Spinal cord (tissue), 10 donors: Measurements from ENCODE around the gene TECR. TPM values are rescaled to one million over a fixed set of nuclear protein-coding genes. Genes with fewer than 3 reads are reported as not detected.
"Not testable (repeated sequence)": the region's sequence is repeated elsewhere in the genome, so short reads cannot be mapped to it uniquely, and the experiment has no call there.

Experiments used
- DNase-seq, 6 donors: peaks; one replicate each; pipeline versions ENCODE4 v3.0.0 to v3.0.0-alpha.2; 2013 to 2015; ENCODE audit warnings: low spot score in 6 of 6, low read depth in 4 of 6
- H3K27ac ChIP-seq: one replicate; pipeline ENCODE4 v1.5.1; 2013; ENCODE audit warnings: low read depth, low read length, control low read depth
- H3K27me3 ChIP-seq: one replicate; pipeline ENCODE4 v1.6.1; 2013; ENCODE audit warnings: low read length; ENCODE audit not compliant: control insufficient read depth, insufficient read depth
- H3K36me3 ChIP-seq: one replicate; pipeline ENCODE4 v1.6.1; 2013; ENCODE audit warnings: low read length; ENCODE audit not compliant: control insufficient read depth, insufficient read depth
- H3K4me1 ChIP-seq: one replicate; pipeline ENCODE4 v1.6.1; 2013; ENCODE audit warnings: low read length; ENCODE audit not compliant: control insufficient read depth, insufficient read depth
- H3K4me3 ChIP-seq: one replicate; pipeline ENCODE4 v1.5.1; 2013; ENCODE audit warnings: low read depth, low read length, control low read depth
- H3K9me3 ChIP-seq: one replicate; pipeline ENCODE4 v1.6.1; 2013; ENCODE audit warnings: low read length; ENCODE audit not compliant: control insufficient read depth, insufficient read depth
- WGBS: methylation state at CpG from one replicate; pipeline ENCODE4 v1.1.5; 2013; ENCODE audit warnings: missing lambda C conversion rate; ENCODE audit not compliant: insufficient coverage; 5-methylcytosine and 5-hydroxymethylcytosine counted together
- polyA plus RNA-seq, 2 donors: library from polyadenylated mRNA; unstranded; fragments of 120-200 nt; gene quantifications; one replicate each; pipeline ENCODE4 v1.2.1, GENCODE V29; 2013; ENCODE audit not compliant: insufficient read length in 2 of 2
- total RNA-seq, 2 donors: library from RNA; depleted of rRNA in 1 of 2; stranded (reverse); fragments of 120-200 nt in 1 of 2; fragments of >200 nt in 1 of 2; gene quantifications; one replicate each; pipeline versions ENCODE4 v1.2.3 to v1.2.4, GENCODE V29; 2013 to 2014
- donor health status: healthy.

Gene TECR
- total and polyA plus RNA-seq, 4 donors: 38.1 to 210 (median 136) TPM

DNA sequence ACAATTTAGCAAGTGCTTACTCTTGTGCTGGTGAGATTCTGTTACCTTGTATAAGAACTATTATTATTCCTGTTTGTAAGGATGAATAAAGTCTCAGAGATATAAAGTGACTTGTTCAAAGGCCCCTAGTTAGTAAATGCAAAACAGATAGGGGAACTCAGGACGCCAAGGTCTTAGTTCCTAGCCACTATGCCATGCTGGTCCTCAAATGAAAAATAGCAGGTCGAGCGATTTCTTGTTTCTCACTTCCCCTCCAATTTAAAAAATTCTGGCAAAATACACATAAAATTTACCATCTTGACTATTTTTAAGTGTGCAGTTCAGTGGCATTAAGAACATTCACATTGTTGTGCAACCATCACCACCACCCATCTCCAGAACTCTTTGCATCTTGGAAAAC is 1.1 kb downstream of the TECR start:
- Histone ChIP-seq H3K27ac (no peak overlapping the region), H3K9me3 (no peaks in the 10 kb centered on the region), H3K36me3 (peaks cover 9% of the 10 kb centered on the region), H3K4me1 (peaks cover 22% of the 10 kb centered on the region), H3K27me3 (no peaks in the 10 kb centered on the region), H3K4me3 (no peak overlapping the region)
- WGBS: 17% methylated on average over 1 of the region's 3 CpGs
- no peak for DNase-seq

GRCh38 chr19:14533450-14533849 is 4.1 kb downstream of the TECR start:
- H3K27me3 ChIP-seq: no peaks in the 10 kb centered on the region

DNA sequence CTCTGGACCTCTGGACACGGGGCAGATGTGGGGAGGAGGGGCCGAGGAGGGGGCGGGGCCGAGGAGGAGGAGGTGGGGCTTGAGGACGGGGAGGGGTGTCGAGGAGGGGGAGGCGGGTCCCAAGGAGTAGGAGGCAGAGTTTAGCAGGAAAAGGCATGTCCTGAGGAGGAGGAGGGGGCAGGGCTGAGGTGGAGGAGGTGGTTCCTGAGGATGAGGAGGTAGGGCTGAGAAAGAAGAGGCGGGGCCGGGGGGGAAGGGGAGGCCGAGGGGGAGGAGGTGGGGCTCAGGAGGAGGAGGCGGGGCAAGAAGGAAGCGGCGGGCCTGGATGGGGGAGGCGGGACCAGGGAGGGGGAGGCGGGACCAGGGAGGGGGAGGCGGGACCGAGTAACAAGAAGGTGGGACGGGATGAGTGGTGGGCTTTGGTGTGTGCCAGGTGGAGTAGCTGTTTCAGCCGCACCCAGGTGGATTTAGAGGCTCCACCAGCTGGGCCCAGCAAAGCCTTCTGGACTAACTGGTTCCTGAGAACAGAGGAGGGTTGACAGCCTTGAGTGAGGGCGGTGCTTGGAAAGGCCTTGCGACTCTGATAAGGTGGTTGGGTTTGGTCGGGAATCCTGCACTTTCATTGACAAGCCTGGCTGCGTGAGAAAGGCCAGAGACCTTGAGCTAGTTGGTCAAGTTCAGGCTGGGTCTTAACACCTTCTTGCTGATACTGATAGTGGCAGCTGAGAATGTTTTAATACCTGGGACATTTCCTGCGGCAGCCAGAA is 7.7 kb downstream of the TECR start:
- Histone ChIP-seq H3K27me3 (no peaks in the 10 kb centered on the region), H3K4me1 (peaks cover 6% of the 10 kb centered on the region), H3K36me3 (peaks cover 12% of the 10 kb centered on the region), H3K9me3 (no peaks in the 10 kb centered on the region), H3K4me3 (no peak overlapping the region), H3K27ac (no peak overlapping the region)
- DNase-seq: peak in 1 of 6 donors; percentile 56
- WGBS: 23% methylated on average over 15 of the region's 24 CpGs

More at GRCh38 chr19:14533450-14533849, 4.1 kb downstream of the TECR start:
- Histone ChIP-seq H3K27ac (no peak overlapping the region), H3K4me3 (no peak overlapping the region), H3K4me1 (peaks cover 27% of the 10 kb centered on the region), H3K9me3 (no peaks in the 10 kb centered on the region), H3K36me3 (peaks cover 9% of the 10 kb centered on the region)
- no peak for DNase-seq
- no CpG with 5 or more reads among the region's 5 CpGs for WGBS

DNA sequence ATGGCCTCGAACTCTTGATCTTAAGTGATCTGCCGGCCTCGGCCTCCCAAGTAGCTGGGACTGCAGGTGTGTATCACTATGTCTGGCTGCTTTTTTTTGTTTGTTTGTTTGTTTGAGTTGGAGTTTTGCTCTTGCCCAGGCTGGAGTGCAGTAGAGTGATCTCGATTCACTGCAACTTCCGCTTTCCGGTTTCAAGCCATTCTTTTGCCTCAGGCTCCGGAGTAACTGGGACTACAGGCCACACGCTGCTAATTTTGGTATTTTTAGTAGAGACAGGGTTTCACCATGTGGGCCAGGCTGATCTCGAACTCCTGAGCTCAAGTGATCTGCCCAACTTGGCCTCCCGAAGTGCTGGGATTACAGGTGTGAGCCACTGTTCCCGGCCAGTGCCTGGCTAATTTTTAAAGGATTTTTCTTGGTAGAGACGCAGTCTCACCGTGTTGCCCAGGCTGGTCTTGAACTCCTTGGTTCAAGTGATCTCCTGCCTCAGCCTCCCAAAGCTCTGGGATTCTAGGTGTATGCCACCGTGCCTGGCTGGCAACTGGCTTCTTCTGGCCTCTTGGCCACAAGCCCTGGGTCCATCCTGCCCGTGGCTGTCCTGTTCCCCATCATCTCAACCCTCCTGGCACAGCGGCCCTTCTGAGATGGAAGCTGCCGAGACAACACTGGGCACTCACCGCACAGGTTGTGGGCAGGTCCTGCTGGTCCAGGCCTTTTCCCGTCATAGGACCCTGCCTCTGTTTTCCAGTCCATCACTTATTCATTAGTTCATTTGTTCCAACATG is 11.5 kb downstream of the TECR start:
- Histone ChIP-seq H3K4me1 (peaks cover 39% of the 10 kb centered on the region), H3K9me3 (no peaks in the 10 kb centered on the region), H3K27me3 (no peaks in the 10 kb centered on the region), H3K36me3 (peaks cover 3% of the 10 kb centered on the region), H3K4me3 (no peak overlapping the region), H3K27ac (no peak overlapping the region)
- 95% methylated on average over 18 of the region's 19 CpGs for WGBS
- DNase-seq: no peak

DNA sequence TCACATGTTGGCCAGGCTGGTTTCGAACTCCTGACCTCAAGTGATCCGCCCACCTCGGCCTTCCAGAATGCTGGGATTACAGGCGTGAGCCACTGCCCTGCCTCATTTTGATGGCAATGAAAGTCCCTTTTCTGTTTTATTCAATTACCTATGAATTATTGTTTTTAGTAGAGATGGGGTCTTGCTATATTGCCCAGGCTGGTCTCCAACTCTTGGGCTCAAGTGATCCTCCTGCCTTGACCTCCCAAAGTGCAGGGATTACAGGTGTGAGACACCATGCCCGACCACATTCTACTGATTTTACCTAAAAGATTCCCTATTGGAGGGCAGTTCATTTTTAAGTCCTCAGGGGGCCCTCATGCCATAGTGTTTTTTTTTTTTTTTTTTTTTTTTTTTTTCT is 12.6 kb downstream of the TECR start:
- not testable (repeated sequence) for H3K4me3 ChIP-seq, DNase-seq, H3K27ac ChIP-seq, H3K36me3 ChIP-seq, H3K27me3 ChIP-seq, H3K9me3 ChIP-seq
- WGBS: 100% methylated on average over 1 of the region's 5 CpGs
- peaks cover 39% of the 10 kb centered on the region for H3K4me1 ChIP-seq

GRCh38 chr19:14542711-14543328 is 13.4 kb downstream of the TECR start:
- Histone ChIP-seq H3K27me3 (no peaks in the 10 kb centered on the region), H3K27ac (peak overlapping the region; percentile 42), H3K36me3 (peaks cover 3% of the 10 kb centered on the region), H3K4me3 (no peak overlapping the region), H3K4me1 (peaks cover 39% of the 10 kb centered on the region), H3K9me3 (no peaks in the 10 kb centered on the region)
- DNase-seq: no peak
- WGBS: 41% methylated on average over 5 of the region's 7 CpGs

DNA sequence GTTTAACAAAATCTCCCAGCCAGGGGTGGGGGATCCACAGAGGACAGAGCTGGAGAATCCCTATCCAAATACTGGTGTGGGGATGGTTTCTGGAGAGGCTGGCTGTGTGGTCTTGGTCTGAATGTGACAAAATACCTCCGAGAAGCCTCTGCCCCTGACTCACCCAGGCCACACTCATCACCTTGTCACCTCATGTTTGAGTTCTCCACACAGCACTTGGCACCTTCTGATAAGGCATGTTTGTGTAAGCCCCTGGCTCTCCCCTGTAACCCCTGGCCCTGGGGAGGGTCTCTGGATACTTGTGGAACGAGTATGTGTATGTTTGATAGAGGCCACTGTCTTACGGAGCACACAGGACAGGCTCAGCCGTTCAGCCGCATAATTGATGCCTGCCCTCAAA is 14.7 kb downstream of the TECR start:
- Histone ChIP-seq H3K27ac (no peak overlapping the region), H3K4me1 (peaks cover 39% of the 10 kb centered on the region), H3K27me3 (no peaks in the 10 kb centered on the region), H3K4me3 (no peak overlapping the region), H3K9me3 (no peaks in the 10 kb centered on the region), H3K36me3 (peaks cover 7% of the 10 kb centered on the region)
- no peak for DNase-seq
- 88% methylated on average over 4 of the region's 5 CpGs for WGBS

DNA sequence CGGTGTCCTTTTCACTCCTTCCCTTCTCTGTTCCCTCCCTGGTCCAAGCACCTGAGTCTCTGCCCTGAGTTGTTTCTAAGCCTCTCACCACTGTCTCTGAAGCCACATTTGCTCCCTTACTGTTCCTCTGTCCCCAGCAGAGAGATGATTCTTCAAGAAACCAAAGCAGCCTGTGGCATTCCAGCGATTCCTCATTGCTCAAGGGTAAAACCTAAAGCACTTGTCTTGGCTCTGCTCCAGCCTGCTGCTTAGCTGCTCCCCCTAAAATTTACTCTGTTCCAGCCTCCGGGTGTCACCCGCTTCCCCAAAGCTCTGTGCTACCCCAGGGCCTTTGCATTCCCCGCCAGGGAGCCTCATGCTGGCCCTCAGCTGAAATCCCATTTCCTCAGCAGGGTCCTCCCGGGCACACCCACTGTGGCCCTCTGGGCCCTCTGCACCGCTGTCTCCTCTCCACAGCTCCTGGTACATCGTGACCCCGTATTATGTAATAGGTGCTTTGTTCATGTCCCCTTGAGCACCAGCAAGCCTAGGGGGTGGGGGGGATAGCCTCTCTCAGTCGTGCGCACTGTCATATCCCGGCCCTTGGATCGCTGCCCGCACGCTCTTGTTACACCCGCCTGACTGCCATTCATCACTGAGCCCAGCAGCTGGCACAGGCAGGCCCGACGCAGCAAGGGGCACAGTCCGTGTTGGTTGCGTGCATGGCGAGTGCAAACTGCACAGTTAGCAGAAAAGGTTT is 15.8 kb downstream of the TECR start:
- WGBS: 24% methylated on average over 18 of the region's 21 CpGs
- Histone ChIP-seq H3K36me3 (peaks cover 14% of the 10 kb centered on the region), H3K9me3 (no peaks in the 10 kb centered on the region), H3K27me3 (no peaks in the 10 kb centered on the region), H3K4me3 (no peak overlapping the region), H3K27ac (peak overlapping the region; percentile 76), H3K4me1 (peaks cover 39% of the 10 kb centered on the region)
- DNase-seq: peak in 5 of 6 donors; percentile 63 to 94 (median 73)

GRCh38 chr19:14545716-14546082 is 16.3 kb downstream of the TECR start:
- H3K27ac ChIP-seq: peak overlapping the region; percentile 76

More at GRCh38 chr19:14545716-14546082, 16.3 kb downstream of the TECR start:
- no peak overlapping the region for H3K4me3 ChIP-seq
- H3K4me1 ChIP-seq: peaks cover 39% of the 10 kb centered on the region
- no peaks in the 10 kb centered on the region for H3K9me3 ChIP-seq
- WGBS: 21% methylated on average over 7 of the region's 9 CpGs
- no peaks in the 10 kb centered on the region for H3K27me3 ChIP-seq
- DNase-seq: no peak
- peaks cover 19% of the 10 kb centered on the region for H3K36me3 ChIP-seq
